ENCODE data around the gene SF3B3. TPM values are rescaled to one million over a fixed set of nuclear protein-coding genes. Genes with fewer than 3 reads are reported as not detected.

SF3B3 gene
- total RNA-seq, 4 donors from 2014 or later, result 122 to 280 (median 174) TPM

- Histone ChIP-seq H3K4me1 (peaks cover 4% of the 10 kb centered on the region), H3K36me3 (peaks cover 100% of the 10 kb centered on the region)
- 45% methylated on average over 3 of the region's 3 CpGs for WGBS
These were observed 17.4 kb downstream of the SF3B3 start for GRCh38 chr16:70540994-70541393.

GRCh38 chr16:70544548-70544947 lies 20.9 kb downstream of the SF3B3 start:
- WGBS, result 71% methylated on average over 1 of the region's 1 CpG
- Histone ChIP-seq H3K4me1 (no peaks in the 10 kb centered on the region), H3K4me3 (no peak overlapping the region), H3K36me3 (peaks cover 100% of the 10 kb centered on the region), H3K27ac (no peak overlapping the region), H3K9me3 (no peaks in the 10 kb centered on the region), H3K27me3 (no peaks in the 10 kb centered on the region)
- TF ChIP-seq CTCF (IDR thresholded peaks at IDR 0.05), result no peak
- no peak for TF ChIP-seq POLR2A (IDR thresholded peaks at IDR 0.05)
- no peak for TF ChIP-seq EP300 (IDR thresholded peaks at IDR 0.05)
- TF ChIP-seq POLR2AphosphoS5 (IDR thresholded peaks at IDR 0.05), result no peak
- no peak for DNase-seq (ENCODE audit: low spot score in 2 of 2)

More at GRCh38 chr16:70540994-70541393, 17.4 kb downstream of the SF3B3 start:
- no peak for DNase-seq (ENCODE audit: low spot score in 2 of 2)
- Histone ChIP-seq H3K4me3 (no peak overlapping the region), H3K27me3 (no peaks in the 10 kb centered on the region), H3K9me3 (no peaks in the 10 kb centered on the region), H3K27ac (no peak overlapping the region)
- TF ChIP-seq POLR2AphosphoS5 (IDR thresholded peaks at IDR 0.05) (no peak), POLR2A (IDR thresholded peaks at IDR 0.05) (no peak), EP300 (IDR thresholded peaks at IDR 0.05) (no peak), CTCF (IDR thresholded peaks at IDR 0.05) (no peak)

- no peak for TF ChIP-seq CTCF (IDR thresholded peaks at IDR 0.05)
- no peak for TF ChIP-seq POLR2A (IDR thresholded peaks at IDR 0.05)
- TF ChIP-seq EP300 (IDR thresholded peaks at IDR 0.05), result no peak
- no peak for TF ChIP-seq POLR2AphosphoS5 (IDR thresholded peaks at IDR 0.05)
- WGBS, result 61% methylated on average over 2 of the region's 2 CpGs
These were observed 25.3 kb downstream of the SF3B3 start for GRCh38 chr16:70548936-70549335.

GRCh38 chr16:70550082-70550481 lies 26.5 kb downstream of the SF3B3 start:
- Histone ChIP-seq H3K36me3 (peaks cover 81% of the 10 kb centered on the region), H3K4me1 (peaks cover 10% of the 10 kb centered on the region), H3K27me3 (no peaks in the 10 kb centered on the region), H3K9me3 (no peaks in the 10 kb centered on the region), H3K4me3 (no peak overlapping the region), H3K27ac (no peak overlapping the region)
- DNase-seq (ENCODE audit: low spot score in 2 of 2), result no peak
- 93% methylated on average over 1 of the region's 1 CpG for WGBS
- TF ChIP-seq POLR2AphosphoS5 (IDR thresholded peaks at IDR 0.05) (no peak), EP300 (IDR thresholded peaks at IDR 0.05) (no peak), POLR2A (IDR thresholded peaks at IDR 0.05) (no peak), CTCF (IDR thresholded peaks at IDR 0.05) (no peak)

More at GRCh38 chr16:70548936-70549335, 25.3 kb downstream of the SF3B3 start:
- no peaks in the 10 kb centered on the region for H3K9me3 ChIP-seq
- no peak for DNase-seq (ENCODE audit: low spot score in 2 of 2)
- no peaks in the 10 kb centered on the region for H3K27me3 ChIP-seq
- peaks cover 10% of the 10 kb centered on the region for H3K4me1 ChIP-seq
- H3K27ac ChIP-seq, result no peak overlapping the region
- H3K4me3 ChIP-seq, result no peak overlapping the region
- H3K36me3 ChIP-seq, result peaks cover 81% of the 10 kb centered on the region

GRCh38 chr16:70551788-70552187 lies 28.2 kb downstream of the SF3B3 start:
- 77% methylated on average over 3 of the region's 3 CpGs for WGBS
- no peak overlapping the region for H3K4me3 ChIP-seq
- peaks cover 81% of the 10 kb centered on the region for H3K36me3 ChIP-seq
- no peak for DNase-seq (ENCODE audit: low spot score in 2 of 2)
- TF ChIP-seq CTCF (IDR thresholded peaks at IDR 0.05) (no peak), POLR2AphosphoS5 (IDR thresholded peaks at IDR 0.05) (no peak), POLR2A (IDR thresholded peaks at IDR 0.05) (no peak), EP300 (IDR thresholded peaks at IDR 0.05) (no peak)
- H3K4me1 ChIP-seq, result peaks cover 10% of the 10 kb centered on the region
- H3K9me3 ChIP-seq, result no peaks in the 10 kb centered on the region
- H3K27me3 ChIP-seq, result no peaks in the 10 kb centered on the region
- no peak overlapping the region for H3K27ac ChIP-seq

Data from suprapubic skin (tissue), 4 donors.